Activated CD8-positive, alpha-beta memory T cell treated with anti-CD3 and anti-CD28 coated beads, Interleukin-2, amount 10 ng/mL, durations not matched to agents 7 days and 5 days (primary cell): Measurements from ENCODE around the gene NHS. TPM values are rescaled to one million over a fixed set of nuclear protein-coding genes. Genes with fewer than 3 reads are reported as not detected.
"Not testable (repeated sequence)": the region's sequence is repeated elsewhere in the genome, so short reads cannot be mapped to it uniquely, and the experiment has no call there.

Experiments used
- ATAC-seq: fragments of 150-1000 bp; cut with Tn5 transposase; one replicate; pipeline ENCODE4 v1.10.0; 2021; ENCODE audit warnings: moderate library complexity
- CTCF ChIA-PET: fragments of 350-600 bp; sonication (Branson Sonifier 250); formaldehyde crosslinking; loops from one replicate; lab custom pipeline; 2021; ENCODE audit warnings: antibody characterized with exemption; lab: Charles Lee
- DNase-seq: peaks from one replicate; pipeline ENCODE4 v3.0.0-alpha.2; 2020
- H3K27ac Mint-ChIP-seq: one replicate; pipeline ENCODE4 v1.8.0; 2021; ENCODE audit warnings: mild to moderate bottlenecking, mixed read lengths
- H3K27me3 Mint-ChIP-seq: one replicate; pipeline ENCODE4 v1.8.0; 2021; ENCODE audit warnings: mixed read lengths
- H3K36me3 Mint-ChIP-seq: one replicate; pipeline ENCODE4 v1.8.0; 2021; ENCODE audit warnings: mild to moderate bottlenecking, mixed read lengths
- H3K4me1 Mint-ChIP-seq: one replicate; pipeline ENCODE4 v1.8.0; 2021; ENCODE audit warnings: mixed read lengths
- H3K4me3 Mint-ChIP-seq: one replicate; pipeline ENCODE4 v1.8.0; 2021; ENCODE audit warnings: mild to moderate bottlenecking, moderate library complexity, mixed read lengths
- H3K9me3 Mint-ChIP-seq: one replicate; pipeline ENCODE4 v1.8.0; 2022; ENCODE audit warnings: low read depth, mixed read lengths
- total RNA-seq, 2 experiments: library from RNA; stranded (reverse); gene quantifications; one replicate each; pipeline ENCODE4 v1.2.3, GENCODE V29; 2021

NHS gene
- total RNA-seq, 2 experiments from 2014 or later, result 1.4 to 10.1 TPM

DNA sequence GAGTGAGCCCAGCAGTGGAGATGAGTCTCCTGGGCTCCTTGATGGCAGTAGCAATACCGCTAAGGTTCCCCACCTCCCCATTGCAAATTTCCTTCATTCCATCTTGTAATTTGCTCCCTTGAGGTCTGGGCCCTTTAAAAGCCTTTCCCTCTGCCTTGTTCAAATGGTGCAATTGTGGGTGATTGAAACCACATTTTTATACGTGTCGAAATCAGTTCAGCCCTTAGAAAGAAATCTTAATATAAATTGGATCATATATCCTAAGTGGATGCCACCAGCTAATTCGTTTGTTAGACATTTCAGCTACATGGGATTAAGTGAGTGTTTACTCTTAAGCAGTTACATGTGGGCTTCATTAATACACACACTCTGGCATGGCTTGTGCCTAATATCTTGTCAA is 68.6 kb downstream of the NHS start:
- no peak for DNase-seq
- no peaks in the 10 kb centered on the region for H3K36me3 Mint-ChIP-seq
- no peak for ATAC-seq
- H3K4me1 Mint-ChIP-seq, result no peaks in the 10 kb centered on the region
- no peak overlapping the region for H3K4me3 Mint-ChIP-seq
- CTCF ChIA-PET, result no interaction called here
- no peaks in the 10 kb centered on the region for H3K9me3 Mint-ChIP-seq
- H3K27me3 Mint-ChIP-seq, result no peaks in the 10 kb centered on the region
- H3K27ac Mint-ChIP-seq, result no peak overlapping the region

- not testable (repeated sequence) for H3K4me1 Mint-ChIP-seq
Observed at GRCh38 chrX:17446269-17446668, 71.3 kb downstream of the NHS start.

DNA sequence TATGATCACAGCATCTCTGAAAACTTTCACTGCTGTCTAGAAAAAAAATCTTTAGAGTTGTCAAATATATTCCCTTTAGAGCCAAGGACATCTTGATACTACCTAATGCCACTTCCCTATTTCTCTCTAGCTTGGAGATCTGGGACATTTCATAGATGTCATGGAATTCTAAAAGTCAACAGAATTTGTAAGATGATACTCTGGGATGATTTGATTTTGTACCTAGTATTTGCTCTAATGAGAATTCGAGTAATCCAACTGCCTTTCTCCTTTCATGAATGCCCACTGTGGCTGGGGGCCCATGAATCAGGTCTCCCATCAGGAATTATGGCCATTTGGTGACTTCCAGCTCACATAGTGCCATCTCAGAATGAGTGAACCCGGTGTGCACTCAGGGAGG is 73.2 kb downstream of the NHS start:
- no peaks in the 10 kb centered on the region for H3K9me3 Mint-ChIP-seq
- ATAC-seq (no peak), DNase-seq (no peak)
- no peak overlapping the region for H3K27ac Mint-ChIP-seq
- H3K27me3 Mint-ChIP-seq, result no peaks in the 10 kb centered on the region
- no peak overlapping the region for H3K4me3 Mint-ChIP-seq
- H3K4me1 Mint-ChIP-seq, result no peaks in the 10 kb centered on the region
- H3K36me3 Mint-ChIP-seq, result no peaks in the 10 kb centered on the region
- CTCF ChIA-PET, result no interaction called here

More at GRCh38 chrX:17446269-17446668, 71.3 kb downstream of the NHS start:
- ATAC-seq, DNase-seq, H3K36me3 Mint-ChIP-seq, H3K27ac Mint-ChIP-seq, CTCF ChIA-PET, H3K27me3 Mint-ChIP-seq, H3K9me3 Mint-ChIP-seq, H3K4me3 Mint-ChIP-seq: not testable (repeated sequence)

GRCh38 chrX:17449866-17450265 is 74.9 kb downstream of the NHS start:
- Mint-ChIP-seq H3K36me3 (no peaks in the 10 kb centered on the region), H3K9me3 (no peaks in the 10 kb centered on the region), H3K4me1 (no peaks in the 10 kb centered on the region), H3K27ac (no peak overlapping the region), H3K4me3 (no peak overlapping the region), H3K27me3 (no peaks in the 10 kb centered on the region)
- DNase-seq (no peak), ATAC-seq (no peak)
- CTCF ChIA-PET, result no interaction called here

DNA sequence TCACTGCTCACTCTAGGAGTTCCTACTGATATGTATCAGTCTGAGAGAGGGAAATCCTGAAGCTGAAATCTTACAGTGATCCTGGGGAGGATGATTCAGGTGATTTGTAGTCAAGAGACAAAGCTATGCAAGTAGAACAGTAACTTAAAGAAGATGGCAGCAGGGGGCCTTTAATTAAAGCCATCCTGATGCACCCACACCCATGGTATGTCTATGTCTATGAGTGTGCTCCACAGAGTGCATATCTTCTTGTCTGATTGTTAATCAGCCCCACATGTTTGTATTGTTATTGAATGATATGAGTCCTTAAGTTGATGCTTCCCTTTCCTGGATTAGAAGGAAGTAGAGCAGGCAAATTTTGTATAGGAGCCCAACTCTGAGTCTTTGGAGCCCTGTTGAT is 78.8 kb downstream of the NHS start:
- no peaks in the 10 kb centered on the region for H3K4me1 Mint-ChIP-seq
- DNase-seq (no peak), ATAC-seq (no peak)
- H3K4me3 Mint-ChIP-seq, result no peak overlapping the region
- CTCF ChIA-PET, result no interaction called here
- no peaks in the 10 kb centered on the region for H3K9me3 Mint-ChIP-seq
- no peak overlapping the region for H3K27ac Mint-ChIP-seq
- H3K27me3 Mint-ChIP-seq, result no peaks in the 10 kb centered on the region
- no peaks in the 10 kb centered on the region for H3K36me3 Mint-ChIP-seq

DNA sequence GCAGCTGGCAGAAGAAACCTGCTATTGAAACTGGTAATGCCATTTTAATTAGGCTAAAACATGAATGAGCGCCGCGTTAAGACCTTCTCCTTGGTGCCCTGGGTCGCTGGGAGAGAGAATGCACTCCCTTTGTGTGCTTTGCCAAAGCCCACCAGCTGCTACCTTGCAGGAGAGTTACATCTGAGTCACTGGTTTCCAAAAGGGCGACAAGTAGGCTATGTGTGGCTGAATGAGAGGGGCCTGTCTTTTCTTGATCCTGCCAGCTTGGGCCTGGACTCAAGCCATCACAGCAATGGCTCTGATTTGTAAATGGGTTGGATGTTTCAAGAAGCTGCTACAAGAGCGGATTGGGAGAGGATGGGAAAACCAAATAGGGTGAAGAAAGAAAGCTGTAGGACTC is 81.5 kb downstream of the NHS start:
- no peak for DNase-seq
- Mint-ChIP-seq H3K9me3 (no peaks in the 10 kb centered on the region), H3K4me1 (no peaks in the 10 kb centered on the region), H3K36me3 (no peaks in the 10 kb centered on the region), H3K4me3 (no peak overlapping the region), H3K27ac (no peak overlapping the region), H3K27me3 (no peaks in the 10 kb centered on the region)
- ATAC-seq, result no peak
- CTCF ChIA-PET, result no interaction called here

DNA sequence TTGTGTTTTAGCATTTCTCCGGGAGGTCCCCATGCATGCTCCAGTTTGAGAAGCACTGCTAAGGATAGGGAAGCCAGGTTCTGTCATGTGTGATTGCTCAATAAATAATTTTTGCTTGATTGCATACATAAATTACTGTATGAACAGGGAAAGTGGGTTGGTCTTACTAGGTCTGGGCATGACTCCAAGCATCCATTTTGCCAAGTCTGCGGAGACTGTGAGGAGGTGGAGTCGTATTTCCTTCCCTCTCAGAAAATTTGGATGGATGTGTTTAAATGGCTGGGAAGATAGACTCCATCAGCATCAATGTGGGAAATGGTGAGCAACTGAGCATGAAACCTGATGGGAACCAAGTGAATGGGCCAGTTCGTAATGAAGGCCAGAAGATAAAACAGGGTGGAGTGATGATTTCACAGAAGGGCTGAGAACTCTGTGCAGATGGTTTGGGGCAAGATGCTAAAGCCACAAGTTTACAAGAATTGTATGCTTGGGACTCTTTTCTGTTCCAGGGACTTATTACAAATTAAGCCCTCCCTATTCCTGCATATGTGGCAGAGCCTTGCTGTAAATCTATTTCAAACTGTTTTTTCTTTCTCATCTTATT is 84.1 kb downstream of the NHS start:
- H3K27ac Mint-ChIP-seq, result no peak overlapping the region
- ATAC-seq, result no peak
- no peak overlapping the region for H3K4me3 Mint-ChIP-seq
- H3K9me3 Mint-ChIP-seq, result no peaks in the 10 kb centered on the region
- no peak for DNase-seq
- CTCF ChIA-PET, result no interaction called here
- H3K36me3 Mint-ChIP-seq, result no peaks in the 10 kb centered on the region
- no peaks in the 10 kb centered on the region for H3K4me1 Mint-ChIP-seq
- H3K27me3 Mint-ChIP-seq, result no peaks in the 10 kb centered on the region

DNA sequence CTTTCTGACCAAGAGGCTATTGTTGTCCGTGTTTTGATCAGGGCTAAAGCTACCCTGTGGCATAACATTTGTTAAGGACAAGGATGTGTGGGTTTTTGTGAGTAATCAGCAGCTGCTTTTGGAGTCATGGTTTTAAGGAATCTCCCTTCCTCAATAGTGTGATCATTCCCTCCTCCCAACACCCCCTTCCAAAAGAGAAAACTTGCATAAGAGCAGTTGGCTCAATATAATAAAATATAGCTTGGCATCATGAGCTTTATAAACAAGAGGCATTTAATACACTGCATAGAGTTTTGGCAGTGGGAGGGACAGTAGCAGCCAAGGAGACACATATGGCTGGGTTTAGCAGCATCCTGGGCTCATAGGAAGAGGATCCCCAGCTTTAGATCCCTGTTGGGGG is 84.7 kb downstream of the NHS start:
- H3K4me3 Mint-ChIP-seq, result no peak overlapping the region
- DNase-seq, result no peak
- CTCF ChIA-PET, result no interaction called here
- H3K27me3 Mint-ChIP-seq, result no peaks in the 10 kb centered on the region
- ATAC-seq, result no peak
- no peaks in the 10 kb centered on the region for H3K4me1 Mint-ChIP-seq
- no peak overlapping the region for H3K27ac Mint-ChIP-seq
- H3K36me3 Mint-ChIP-seq, result no peaks in the 10 kb centered on the region
- H3K9me3 Mint-ChIP-seq, result no peaks in the 10 kb centered on the region

GRCh38 chrX:17462881-17463280 is 87.9 kb downstream of the NHS start:
- CTCF ChIA-PET, result no interaction called here
- no peak for ATAC-seq
- DNase-seq, result no peak
- no peaks in the 10 kb centered on the region for H3K9me3 Mint-ChIP-seq
- H3K27ac Mint-ChIP-seq, result no peak overlapping the region
- H3K4me1 Mint-ChIP-seq, result no peaks in the 10 kb centered on the region
- H3K36me3 Mint-ChIP-seq, result no peaks in the 10 kb centered on the region
- peaks cover 2% of the 10 kb centered on the region for H3K27me3 Mint-ChIP-seq
- no peak overlapping the region for H3K4me3 Mint-ChIP-seq

- Mint-ChIP-seq H3K27ac (no peak overlapping the region), H3K9me3 (no peaks in the 10 kb centered on the region)
- CTCF ChIA-PET, result no interaction called here
Observed at GRCh38 chrX:17464194-17464593, 89.2 kb downstream of the NHS start.

GRCh38 chrX:17465201-17465600 is 90.2 kb downstream of the NHS start:
- H3K9me3 Mint-ChIP-seq, result no peaks in the 10 kb centered on the region
- CTCF ChIA-PET, result no interaction called here
- H3K4me1 Mint-ChIP-seq, result no peaks in the 10 kb centered on the region
- no peak for ATAC-seq
- no peaks in the 10 kb centered on the region for H3K36me3 Mint-ChIP-seq
- no peak overlapping the region for H3K4me3 Mint-ChIP-seq
- peaks cover 2% of the 10 kb centered on the region for H3K27me3 Mint-ChIP-seq
- DNase-seq, result no peak
- no peak overlapping the region for H3K27ac Mint-ChIP-seq

More at GRCh38 chrX:17464194-17464593, 89.2 kb downstream of the NHS start:
- no peaks in the 10 kb centered on the region for H3K4me1 Mint-ChIP-seq
- no peaks in the 10 kb centered on the region for H3K36me3 Mint-ChIP-seq
- ATAC-seq, result no peak
- no peak for DNase-seq
- H3K4me3 Mint-ChIP-seq, result no peak overlapping the region
- H3K27me3 Mint-ChIP-seq, result peaks cover 2% of the 10 kb centered on the region

DNA sequence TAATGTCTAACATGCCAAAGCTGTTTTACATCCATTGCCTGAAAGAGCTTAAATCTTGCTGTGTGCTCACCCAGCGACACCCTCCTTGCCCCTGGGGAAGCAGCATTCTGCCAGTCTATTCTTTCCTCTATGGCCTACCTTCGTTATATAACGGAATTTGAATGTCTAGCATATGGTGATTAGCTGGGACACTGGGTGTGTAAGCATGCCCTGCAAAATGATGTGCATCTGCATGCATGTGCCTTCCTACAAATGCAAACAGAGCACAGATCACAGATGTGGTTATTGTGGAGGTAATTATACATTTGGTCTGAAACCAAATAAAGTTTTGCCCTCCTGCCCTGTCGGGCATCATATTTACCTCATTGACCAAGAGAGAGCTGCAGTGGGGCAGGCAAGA is 90.8 kb downstream of the NHS start:
- Mint-ChIP-seq H3K4me1 (no peaks in the 10 kb centered on the region), H3K27me3 (peaks cover 2% of the 10 kb centered on the region), H3K9me3 (no peaks in the 10 kb centered on the region), H3K27ac (no peak overlapping the region), H3K4me3 (no peak overlapping the region), H3K36me3 (no peaks in the 10 kb centered on the region)
- no peak for DNase-seq
- CTCF ChIA-PET, result no interaction called here
- ATAC-seq, result no peak

GRCh38 chrX:17470136-17470535 is 95.1 kb downstream of the NHS start:
- Mint-ChIP-seq H3K4me1 (no peaks in the 10 kb centered on the region), H3K9me3 (no peaks in the 10 kb centered on the region), H3K4me3 (no peak overlapping the region), H3K27me3 (peaks cover 2% of the 10 kb centered on the region), H3K36me3 (no peaks in the 10 kb centered on the region), H3K27ac (no peak overlapping the region)
- no peak for ATAC-seq
- no peak for DNase-seq
- CTCF ChIA-PET, result no interaction called here

GRCh38 chrX:17471121-17471520 is 96.1 kb downstream of the NHS start:
- no peak overlapping the region for H3K27ac Mint-ChIP-seq
- ATAC-seq (no peak), DNase-seq (no peak)
- H3K27me3 Mint-ChIP-seq, result no peaks in the 10 kb centered on the region
- no peaks in the 10 kb centered on the region for H3K36me3 Mint-ChIP-seq
- H3K9me3 Mint-ChIP-seq, result no peaks in the 10 kb centered on the region
- H3K4me1 Mint-ChIP-seq, result no peaks in the 10 kb centered on the region
- CTCF ChIA-PET, result no interaction called here
- H3K4me3 Mint-ChIP-seq, result no peak overlapping the region

GRCh38 chrX:17471861-17472260 is 96.9 kb downstream of the NHS start:
- CTCF ChIA-PET, result no interaction called here
- no peaks in the 10 kb centered on the region for H3K9me3 Mint-ChIP-seq
- no peak for ATAC-seq
- H3K4me3 Mint-ChIP-seq, result no peak overlapping the region
- H3K27ac Mint-ChIP-seq, result no peak overlapping the region
- no peak for DNase-seq
- H3K36me3 Mint-ChIP-seq, result no peaks in the 10 kb centered on the region
- no peaks in the 10 kb centered on the region for H3K4me1 Mint-ChIP-seq
- no peaks in the 10 kb centered on the region for H3K27me3 Mint-ChIP-seq
